ENCODE data around the gene DDX6.

The DDX6 gene

GRCh38 chr11:118748056-118748455 is 42.9 kb downstream of the DDX6 start:
- Histone ChIP-seq H3K27ac (ENCODE audit: low read length) (no peak overlapping the region), H3K4me2 (ENCODE audit: low read depth, low read length) (no peak overlapping the region), H3K27me3 (replicated peaks; ENCODE audit: insufficient read depth, low read length) (no peaks in the 10 kb centered on the region), H3K36me3 (replicated peaks; ENCODE audit: insufficient read depth, low read length) (peaks cover 9% of the 10 kb centered on the region), H3K9ac (ENCODE audit: low read length) (no peak overlapping the region), H3F3A (ENCODE audit: insufficient read depth, low read length) (peaks cover 33% of the 10 kb centered on the region), H3K9me3 (replicated peaks; ENCODE audit: insufficient read depth, low read length) (no peaks in the 10 kb centered on the region), H3K9me2 (replicated peaks; ENCODE audit: insufficient read depth, low read length) (no peaks in the 10 kb centered on the region), H3K4me3 (ENCODE audit: low read length) (no peak overlapping the region), H3K79me2 (ENCODE audit: low read length) (0 out of 2 replicates have a peak, but pooled peaks cover 3% of the 10 kb centered on the region), H2AFZ (ENCODE audit: low read length) (no peak overlapping the region), H4K20me1 (ENCODE audit: insufficient read depth, low read length) (no peaks in the 10 kb centered on the region), H3K4me1 (ENCODE audit: low read length) (no peaks in the 10 kb centered on the region)
- no peak for TF ChIP-seq CTCF (IDR thresholded peaks at IDR 0.05; ENCODE audit: low read length)
- no peak for TF ChIP-seq EZH2phosphoT487 (IDR thresholded peaks at IDR 0.05; ENCODE audit: low read length)
- no peak for DNase-seq

DNA sequence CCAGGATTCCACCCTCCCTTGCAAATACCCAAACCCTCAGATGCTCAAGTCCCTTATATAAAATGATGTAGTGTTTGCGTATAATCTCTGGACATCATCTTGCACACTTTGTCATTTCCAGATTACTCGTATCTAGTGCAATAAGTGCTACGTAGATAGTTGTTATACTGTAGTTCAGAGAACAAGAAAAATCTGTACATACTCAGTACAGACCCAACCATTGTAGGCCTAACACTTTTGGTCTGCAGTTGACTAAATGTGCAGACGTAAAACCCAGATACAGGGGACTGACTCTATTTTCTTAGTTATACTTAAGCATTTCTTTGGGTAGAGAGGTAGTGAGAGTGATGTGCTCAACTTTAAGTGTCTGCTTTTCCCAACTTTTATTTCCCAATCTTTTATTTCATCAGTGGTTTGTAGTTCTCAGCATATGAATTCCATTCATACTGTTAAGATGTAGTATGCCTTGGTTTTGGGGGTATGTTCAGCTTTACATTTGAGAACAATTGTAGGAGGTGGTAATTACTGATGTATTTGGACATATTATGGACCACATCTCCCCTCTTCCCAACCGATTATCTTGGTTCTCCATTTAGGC is 43.9 kb downstream of the DDX6 start:
- H3K36me3 ChIP-seq (replicated peaks; ENCODE audit: insufficient read depth, low read length): peaks cover 7% of the 10 kb centered on the region
- no peak overlapping the region for H3K4me3 ChIP-seq (ENCODE audit: low read length)
- H3K79me2 ChIP-seq (ENCODE audit: low read length): no peaks in the 10 kb centered on the region
- no peak overlapping the region for H3K4me2 ChIP-seq (ENCODE audit: low read depth, low read length)
- TF ChIP-seq EZH2phosphoT487 (IDR thresholded peaks at IDR 0.05; ENCODE audit: low read length) (no peak), CTCF (IDR thresholded peaks at IDR 0.05; ENCODE audit: low read length) (no peak), EZH2 (optimal IDR thresholded peaks at IDR 0.05; ENCODE audit: low read depth, low read length) (no peak)
- no peaks in the 10 kb centered on the region for H3K9me2 ChIP-seq (replicated peaks; ENCODE audit: insufficient read depth, low read length)
- H3K9ac ChIP-seq (ENCODE audit: low read length): no peak overlapping the region
- H3F3A ChIP-seq (ENCODE audit: insufficient read depth, low read length): peaks cover 27% of the 10 kb centered on the region
- no peaks in the 10 kb centered on the region for H3K9me3 ChIP-seq (replicated peaks; ENCODE audit: insufficient read depth, low read length)
- H3K27ac ChIP-seq (ENCODE audit: low read length): no peak overlapping the region
- H2AFZ ChIP-seq (ENCODE audit: low read length): no peak overlapping the region
- no peaks in the 10 kb centered on the region for H3K27me3 ChIP-seq (replicated peaks; ENCODE audit: insufficient read depth, low read length)
- H3K4me1 ChIP-seq (ENCODE audit: low read length): no peaks in the 10 kb centered on the region
- no peaks in the 10 kb centered on the region for H4K20me1 ChIP-seq (ENCODE audit: insufficient read depth, low read length)
- no peak for DNase-seq

GRCh38 chr11:118744046-118744445 is 46.9 kb downstream of the DDX6 start:
- Histone ChIP-seq H3K4me2 (ENCODE audit: low read depth, low read length) (no peak overlapping the region), H3K27me3 (replicated peaks; ENCODE audit: insufficient read depth, low read length) (no peaks in the 10 kb centered on the region), H4K20me1 (ENCODE audit: insufficient read depth, low read length) (no peaks in the 10 kb centered on the region), H3F3A (ENCODE audit: insufficient read depth, low read length) (peaks cover 16% of the 10 kb centered on the region), H2AFZ (ENCODE audit: low read length) (no peak overlapping the region), H3K9me2 (replicated peaks; ENCODE audit: insufficient read depth, low read length) (no peaks in the 10 kb centered on the region), H3K4me3 (ENCODE audit: low read length) (no peak overlapping the region), H3K9me3 (replicated peaks; ENCODE audit: insufficient read depth, low read length) (no peaks in the 10 kb centered on the region), H3K4me1 (ENCODE audit: low read length) (no peaks in the 10 kb centered on the region), H3K36me3 (replicated peaks; ENCODE audit: insufficient read depth, low read length) (no peaks in the 10 kb centered on the region), H3K27ac (ENCODE audit: low read length) (no peak overlapping the region), H3K9ac (ENCODE audit: low read length) (no peak overlapping the region), H3K79me2 (ENCODE audit: low read length) (no peaks in the 10 kb centered on the region)
- no peak for DNase-seq
- TF ChIP-seq CTCF (IDR thresholded peaks at IDR 0.05; ENCODE audit: low read length) (no peak), EZH2 (optimal IDR thresholded peaks at IDR 0.05; ENCODE audit: low read depth, low read length) (no peak), EZH2phosphoT487 (IDR thresholded peaks at IDR 0.05; ENCODE audit: low read length) (no peak)

Data from MM.1S (cell line).